ENCODE data around the gene CNTNAP5.

Gene CNTNAP5

GRCh38 chr2:124835331-124835730, 810.2 kb downstream of the CNTNAP5 start:
- DNase-seq, result no peak

GRCh38 chr2:124836416-124836815, 811.3 kb downstream of the CNTNAP5 start:
- no peak for DNase-seq

DNA sequence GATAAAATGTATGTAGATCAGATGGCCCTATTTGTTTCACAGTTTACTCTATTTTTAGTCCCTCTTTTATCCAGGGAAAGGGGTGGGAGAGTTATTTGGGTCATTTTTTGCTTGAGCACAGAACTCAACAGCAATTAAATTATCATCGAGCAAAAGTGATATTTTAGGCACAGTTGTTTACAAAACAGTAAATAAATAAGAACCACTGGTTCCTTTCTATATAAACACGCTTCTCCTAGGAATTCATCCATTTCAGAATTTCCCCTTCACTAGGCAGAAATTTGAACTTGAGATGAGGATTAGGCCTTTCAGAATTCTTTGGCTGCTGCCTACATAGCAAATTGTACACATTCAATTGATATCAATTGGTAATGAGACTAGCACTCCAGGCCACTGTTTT, 812.4 kb downstream of the CNTNAP5 start:
- DNase-seq, result no peak

DNA sequence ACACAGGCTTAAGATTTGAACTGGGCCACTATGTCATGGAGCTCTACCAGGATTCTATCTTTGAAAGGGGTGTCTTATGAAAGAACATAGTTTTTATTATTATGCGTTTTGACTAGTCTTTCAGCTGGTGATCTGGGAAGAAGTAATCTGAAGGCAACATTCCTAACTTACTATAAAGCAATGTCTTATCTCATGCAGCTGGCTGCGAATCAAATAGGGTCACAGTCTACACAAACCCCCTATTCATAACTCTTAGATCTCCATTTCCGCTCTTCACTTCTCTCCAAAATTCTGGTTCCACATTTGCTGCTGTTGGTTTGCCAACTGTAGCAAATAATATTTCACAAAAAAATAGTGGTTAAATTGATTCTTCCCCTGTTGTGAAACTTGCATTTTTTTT, 813.3 kb downstream of the CNTNAP5 start:
- no peak for DNase-seq

GRCh38 chr2:124867247-124867646, 842.2 kb downstream of the CNTNAP5 start:
- DNase-seq, result no peak

GRCh38 chr2:124874219-124874618, 849.1 kb downstream of the CNTNAP5 start:
- no peak for DNase-seq

DNA sequence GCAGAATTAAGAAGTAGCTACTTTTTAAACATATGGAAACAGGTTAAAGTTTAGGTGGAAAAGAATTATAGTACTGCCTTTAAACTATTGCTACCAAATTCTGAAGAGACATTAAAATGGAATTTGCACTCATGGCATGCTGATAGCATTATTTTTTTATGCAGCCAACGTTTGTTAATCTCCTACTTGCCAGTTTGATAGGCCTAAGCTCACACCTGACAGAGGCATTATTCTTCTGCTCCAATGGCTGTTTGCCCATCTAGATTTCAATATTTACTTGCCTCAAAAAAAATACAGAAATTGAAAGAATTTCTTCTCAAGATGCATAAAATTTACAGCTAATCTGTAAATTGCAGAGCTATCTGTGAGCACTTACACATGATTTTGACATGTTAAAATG, 849.6 kb downstream of the CNTNAP5 start:
- no peak for DNase-seq

DNA sequence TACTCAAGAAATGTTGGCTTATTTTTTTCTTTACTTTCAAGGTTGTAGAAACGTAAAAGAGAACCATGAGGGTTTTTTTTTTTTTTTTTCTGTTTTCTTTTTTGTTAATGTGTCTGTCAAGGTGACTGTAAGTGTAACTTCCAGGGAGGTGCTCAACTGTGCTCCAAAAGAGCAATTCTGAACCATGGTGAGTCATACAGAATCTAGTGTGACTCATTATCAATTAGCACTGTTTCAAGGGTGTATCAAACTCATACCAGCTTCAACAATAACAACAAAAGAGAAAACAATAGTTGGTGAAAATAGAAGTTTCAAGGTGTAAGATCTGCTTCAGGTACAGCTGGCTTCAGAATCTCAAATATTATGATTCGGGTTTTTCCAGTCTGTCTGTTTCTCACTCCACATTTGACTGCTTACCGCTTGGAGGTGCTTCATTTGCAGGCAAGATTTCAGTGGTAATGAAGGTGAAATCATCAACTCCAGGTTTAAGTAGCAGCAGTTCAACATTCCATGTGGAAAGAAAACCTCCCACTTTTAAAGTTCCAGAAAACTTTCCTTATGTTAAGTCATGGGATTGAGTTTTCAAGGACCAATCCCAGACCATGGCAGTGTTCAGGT, 850.6 kb downstream of the CNTNAP5 start:
- DNase-seq, result no peak

DNA sequence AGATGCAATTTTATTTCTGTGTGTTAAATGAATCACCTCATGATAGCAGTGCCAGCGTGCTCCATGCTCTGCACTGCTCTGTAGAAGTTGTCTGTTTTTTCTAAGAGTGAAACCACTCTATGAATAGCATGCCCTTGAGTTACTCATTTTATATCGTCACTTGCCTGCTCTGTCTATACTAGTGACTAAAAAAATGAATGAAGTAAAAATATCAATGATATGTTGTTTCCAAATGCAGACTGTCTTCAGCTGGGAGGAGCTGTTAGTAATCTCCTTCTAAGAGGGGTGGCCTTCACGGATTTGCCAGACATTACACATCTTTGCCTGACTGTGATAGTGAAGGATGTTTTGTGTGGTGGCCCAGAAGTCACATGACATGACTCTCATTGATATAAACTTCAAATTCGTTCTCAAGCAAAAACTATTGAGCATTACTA, 852.1 kb downstream of the CNTNAP5 start:
- no peak for DNase-seq

- DNase-seq, result no peak
These were observed 854.6 kb downstream of the CNTNAP5 start for GRCh38 chr2:124879640-124880039.

- no peak for DNase-seq
These were observed 855.9 kb downstream of the CNTNAP5 start for GRCh38 chr2:124880995-124881394.

GRCh38 chr2:124882423-124882822, 857.3 kb downstream of the CNTNAP5 start:
- no peak for DNase-seq

- DNase-seq, result no peak
These were observed 858.5 kb downstream of the CNTNAP5 start for GRCh38 chr2:124883595-124883994.

GRCh38 chr2:124884315-124884714, 859.2 kb downstream of the CNTNAP5 start:
- DNase-seq, result no peak

- no peak for DNase-seq
These were observed 861.1 kb downstream of the CNTNAP5 start for GRCh38 chr2:124886216-124886615.

- DNase-seq, result no peak
These were observed 862.4 kb downstream of the CNTNAP5 start for GRCh38 chr2:124887466-124887865.

DNA sequence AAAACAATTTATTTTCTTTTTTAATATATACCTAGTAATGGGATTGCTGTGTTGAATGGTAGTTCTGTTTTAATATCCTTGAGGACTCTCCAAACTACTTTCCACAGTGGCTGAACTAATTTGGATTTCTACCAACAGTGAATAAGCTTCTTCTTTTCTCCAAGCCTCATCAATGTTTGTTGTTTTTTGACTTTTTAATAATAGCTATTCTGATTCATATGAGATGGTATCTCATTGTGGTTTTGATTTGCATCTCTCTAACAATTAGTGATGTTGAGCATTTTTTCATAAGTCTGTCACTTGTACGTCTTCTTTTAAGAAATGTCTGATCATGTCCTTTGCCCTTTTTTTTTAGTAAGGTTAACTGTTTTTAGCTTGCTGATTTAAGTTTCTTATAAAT, 863.3 kb downstream of the CNTNAP5 start:
- no peak for DNase-seq

GRCh38 chr2:124894199-124894598, 869.1 kb downstream of the CNTNAP5 start:
- DNase-seq, result no peak

- DNase-seq, result no peak
These were observed 873.7 kb downstream of the CNTNAP5 start for GRCh38 chr2:124898827-124899226.

- no peak for DNase-seq
These were observed 883.3 kb downstream of the CNTNAP5 start for GRCh38 chr2:124908411-124908810.

- DNase-seq, result no peak
These were observed 886.5 kb downstream of the CNTNAP5 start for GRCh38 chr2:124911560-124911959.

GRCh38 chr2:124913868-124914267, 888.8 kb downstream of the CNTNAP5 start:
- no peak for DNase-seq

- DNase-seq, result no peak
These were observed 890.5 kb downstream of the CNTNAP5 start for GRCh38 chr2:124915567-124915966.

DNA sequence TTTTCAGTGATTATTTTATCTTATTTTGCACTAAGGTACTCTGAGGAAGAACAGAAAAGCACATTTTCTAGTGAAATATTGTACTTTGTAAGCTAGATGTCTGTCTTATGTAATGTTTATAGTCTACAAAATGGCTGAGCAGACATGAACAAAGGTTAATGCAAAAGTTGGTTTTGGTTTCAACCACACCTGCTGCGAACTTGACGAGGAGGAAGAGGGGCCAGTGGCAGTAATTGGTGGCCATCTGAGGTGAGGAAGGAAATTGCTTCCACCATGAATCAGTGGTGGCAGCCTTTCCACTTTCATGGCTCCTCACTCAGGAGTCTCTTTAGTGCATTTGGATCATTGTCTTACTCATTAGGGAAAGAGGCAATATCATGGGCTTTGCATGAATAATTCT, 894.2 kb downstream of the CNTNAP5 start:
- DNase-seq, result no peak

DNA sequence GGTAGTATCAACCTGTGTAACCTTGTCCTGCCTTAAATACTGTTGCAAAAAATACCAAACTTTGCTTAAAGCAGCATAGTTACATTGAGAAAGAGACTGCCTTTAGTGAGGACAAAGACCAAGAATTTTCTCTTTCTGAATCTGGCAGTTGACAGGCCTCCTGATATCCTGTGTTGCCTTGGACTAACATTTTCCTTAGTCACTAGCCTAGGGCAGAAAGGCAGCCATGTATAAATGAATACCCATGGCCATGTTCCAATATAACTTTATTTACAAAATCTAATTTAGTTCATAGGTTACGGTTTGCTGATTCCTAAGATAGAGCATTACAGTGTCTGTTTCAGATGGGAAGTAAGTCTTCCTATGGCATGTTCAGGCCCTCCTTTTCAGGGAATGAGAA, 895.4 kb downstream of the CNTNAP5 start:
- no peak for DNase-seq
